Lower lobe of right lung (tissue), 2 donors: ENCODE results near the gene MRGPRG. TPM values are rescaled to one million over a fixed set of nuclear protein-coding genes. Genes with fewer than 3 reads are reported as not detected.

Source experiments
- ATAC-seq, 2 donors: fragments of 200-7000 bp; cut with Tn5 transposase; one replicate each; pipeline ENCODE4 v1.9.1; 2020 to 2022; ENCODE audit warnings: mild to moderate bottlenecking in 2 of 2, moderate library complexity in 2 of 2
- DNase-seq: peaks from one replicate; pipeline ENCODE4 v3.0.0-alpha.2; 2020
- H3K27ac ChIP-seq: fragments of 200-600 bp; one replicate; pipeline ENCODE4 v1.8.0; 2022
- H3K27me3 ChIP-seq: fragments of 200-600 bp; one replicate; pipeline ENCODE4 v1.8.0; 2022; ENCODE audit warnings: low read depth
- H3K36me3 ChIP-seq: fragments of 200-600 bp; one replicate; pipeline ENCODE4 v1.8.0; 2022; ENCODE audit warnings: mild to moderate bottlenecking
- H3K4me1 ChIP-seq: fragments of 200-600 bp; one replicate; pipeline ENCODE4 v1.8.0; 2022
- H3K4me3 ChIP-seq: fragments of 200-600 bp; one replicate; pipeline ENCODE4 v1.8.0; 2022; ENCODE audit warnings: mild to moderate bottlenecking
- H3K9me3 ChIP-seq: fragments of 200-600 bp; one replicate; pipeline ENCODE4 v1.8.0; 2022
- intact Hi-C: fragments of 100-400 bp; cut with DNase I; formaldehyde crosslinking; loops from one replicate; pipeline ENCODE4 v1.11.0; 2022
- total RNA-seq: library from RNA; stranded (reverse); fragmentation: NEBNext Ultra II Directional; extraction: Animal tissue kit (Norgen Biotek cat#: 25700); gene quantifications from one replicate; pipeline ENCODE4 v1.2.1, GENCODE V29; 2021
- TF ChIP-seq, protein P1 (sequence below): fragments of 200-600 bp; IDR thresholded peaks from one replicate; pipeline ENCODE4 v1.8.0; 2022; ENCODE audit warnings: antibody characterized with exemption, mild to moderate bottlenecking
- donor health status: DM: no; HTN: yes; CAD: no; lungs with severe emphysema.

The MRGPRG gene
- total RNA-seq, 1 donor from 2014 or later: not detected

- Histone ChIP-seq H3K27me3 (peaks cover 17% of the 10 kb centered on the region), H3K4me1 (no peaks in the 10 kb centered on the region), H3K9me3 (no peaks in the 10 kb centered on the region), H3K27ac (no peak overlapping the region), H3K36me3 (no peaks in the 10 kb centered on the region), H3K4me3 (no peak overlapping the region)
- ATAC-seq (peak; percentile 27 to 45), DNase-seq (peak; percentile 43)
- intact Hi-C loops: no loop called here
- TF ChIP-seq, protein P1, sequence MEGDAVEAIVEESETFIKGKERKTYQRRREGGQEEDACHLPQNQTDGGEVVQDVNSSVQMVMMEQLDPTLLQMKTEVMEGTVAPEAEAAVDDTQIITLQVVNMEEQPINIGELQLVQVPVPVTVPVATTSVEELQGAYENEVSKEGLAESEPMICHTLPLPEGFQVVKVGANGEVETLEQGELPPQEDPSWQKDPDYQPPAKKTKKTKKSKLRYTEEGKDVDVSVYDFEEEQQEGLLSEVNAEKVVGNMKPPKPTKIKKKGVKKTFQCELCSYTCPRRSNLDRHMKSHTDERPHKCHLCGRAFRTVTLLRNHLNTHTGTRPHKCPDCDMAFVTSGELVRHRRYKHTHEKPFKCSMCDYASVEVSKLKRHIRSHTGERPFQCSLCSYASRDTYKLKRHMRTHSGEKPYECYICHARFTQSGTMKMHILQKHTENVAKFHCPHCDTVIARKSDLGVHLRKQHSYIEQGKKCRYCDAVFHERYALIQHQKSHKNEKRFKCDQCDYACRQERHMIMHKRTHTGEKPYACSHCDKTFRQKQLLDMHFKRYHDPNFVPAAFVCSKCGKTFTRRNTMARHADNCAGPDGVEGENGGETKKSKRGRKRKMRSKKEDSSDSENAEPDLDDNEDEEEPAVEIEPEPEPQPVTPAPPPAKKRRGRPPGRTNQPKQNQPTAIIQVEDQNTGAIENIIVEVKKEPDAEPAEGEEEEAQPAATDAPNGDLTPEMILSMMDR: peak; percentile 46
These were observed 23.1 kb downstream of the MRGPRG start for GRCh38 chr11:3195251-3196160.

- H3K36me3 ChIP-seq: no peaks in the 10 kb centered on the region
- H3K4me1 ChIP-seq: no peaks in the 10 kb centered on the region
- intact Hi-C loops: no loop called here
- DNase-seq (no peak), ATAC-seq (no peak)
- TF ChIP-seq, protein P1: no peak
- H3K27ac ChIP-seq: no peak overlapping the region
- no peaks in the 10 kb centered on the region for H3K9me3 ChIP-seq
- H3K4me3 ChIP-seq: no peak overlapping the region
- peaks cover 8% of the 10 kb centered on the region for H3K27me3 ChIP-seq
These were observed 24.4 kb downstream of the MRGPRG start for GRCh38 chr11:3194016-3194816.

- Histone ChIP-seq H3K36me3 (no peaks in the 10 kb centered on the region), H3K27me3 (peaks cover 8% of the 10 kb centered on the region), H3K4me3 (no peak overlapping the region), H3K27ac (no peak overlapping the region), H3K9me3 (no peaks in the 10 kb centered on the region), H3K4me1 (no peaks in the 10 kb centered on the region)
- intact Hi-C loops: no loop called here
- no peak for DNase-seq
- no peak for ATAC-seq
- TF ChIP-seq, protein P1: no peak
These were observed 25.1 kb downstream of the MRGPRG start for GRCh38 chr11:3193373-3194015.

DNA sequence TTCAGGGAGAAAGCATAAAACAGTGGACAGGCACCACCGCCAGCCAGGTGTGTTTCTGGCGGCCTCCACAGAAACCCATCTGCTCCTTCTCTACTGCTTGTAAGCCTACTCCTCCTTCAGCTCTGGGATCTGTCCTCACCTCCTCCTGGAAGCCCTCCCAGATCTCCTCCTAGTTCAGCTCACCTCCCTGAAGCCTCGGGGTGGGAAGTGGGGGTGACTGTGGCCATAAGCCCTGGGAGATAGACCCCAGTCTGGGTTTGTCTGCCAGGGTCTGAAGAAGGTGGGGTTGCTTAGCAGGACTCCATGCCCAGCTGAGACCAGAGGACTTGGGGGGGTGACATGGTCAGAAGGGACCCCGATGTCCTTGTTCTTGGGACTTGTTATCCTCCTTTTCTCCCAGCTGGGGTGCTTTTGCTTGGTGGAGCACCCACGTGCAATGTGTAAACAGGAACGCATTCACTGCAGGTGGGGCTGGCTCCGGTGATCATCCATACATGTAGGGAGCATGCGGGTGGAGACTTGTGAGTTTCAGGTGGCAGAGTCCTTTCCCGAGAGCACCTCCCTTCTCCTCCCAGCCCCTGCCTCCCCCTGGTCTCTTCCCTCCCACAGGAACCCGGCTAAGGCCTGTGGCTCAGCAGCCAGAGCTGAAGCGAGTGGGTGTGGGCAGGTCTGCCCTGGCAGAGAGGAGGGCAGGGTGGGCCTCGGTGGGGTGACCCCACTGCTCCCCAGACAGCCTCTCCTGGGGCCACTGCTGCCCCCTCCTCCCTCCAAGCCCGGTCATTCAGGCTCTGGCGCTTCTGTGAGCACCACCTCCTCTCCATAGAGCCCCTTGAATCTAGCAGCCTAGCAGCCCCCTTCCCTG lies 25.9 kb downstream of the MRGPRG start:
- Histone ChIP-seq H3K36me3 (no peaks in the 10 kb centered on the region), H3K4me3 (no peak overlapping the region), H3K9me3 (no peaks in the 10 kb centered on the region), H3K4me1 (no peaks in the 10 kb centered on the region), H3K27me3 (peaks cover 8% of the 10 kb centered on the region), H3K27ac (no peak overlapping the region)
- DNase-seq (no peak), ATAC-seq (no peak)
- TF ChIP-seq, protein P1: no peak
- intact Hi-C loops: no loop called here
